GM12891 (cell line): Measurements from ENCODE around the gene PTGER1.

ENCODE experiments used
- POLR2A ChIP-seq: IDR thresholded peaks from 2 replicates; pipeline ENCODE4 v1.6.1; 2011; ENCODE audit warnings: low read depth, low read length, control low read depth
- POLR2AphosphoS5 ChIP-seq: IDR thresholded peaks from 2 replicates; pipeline ENCODE4 v1.6.1; 2011; ENCODE audit warnings: low read depth, low read length, control low read depth
- SPI1 ChIP-seq: IDR thresholded peaks from 2 replicates; pipeline ENCODE4 v1.6.1; 2011; ENCODE audit warnings: low read depth, low read length, control low read depth
- TAF1 ChIP-seq: IDR thresholded peaks from 2 replicates; pipeline ENCODE4 v1.6.1; 2011; ENCODE audit warnings: low read depth, low read length, control low read depth

DNA sequence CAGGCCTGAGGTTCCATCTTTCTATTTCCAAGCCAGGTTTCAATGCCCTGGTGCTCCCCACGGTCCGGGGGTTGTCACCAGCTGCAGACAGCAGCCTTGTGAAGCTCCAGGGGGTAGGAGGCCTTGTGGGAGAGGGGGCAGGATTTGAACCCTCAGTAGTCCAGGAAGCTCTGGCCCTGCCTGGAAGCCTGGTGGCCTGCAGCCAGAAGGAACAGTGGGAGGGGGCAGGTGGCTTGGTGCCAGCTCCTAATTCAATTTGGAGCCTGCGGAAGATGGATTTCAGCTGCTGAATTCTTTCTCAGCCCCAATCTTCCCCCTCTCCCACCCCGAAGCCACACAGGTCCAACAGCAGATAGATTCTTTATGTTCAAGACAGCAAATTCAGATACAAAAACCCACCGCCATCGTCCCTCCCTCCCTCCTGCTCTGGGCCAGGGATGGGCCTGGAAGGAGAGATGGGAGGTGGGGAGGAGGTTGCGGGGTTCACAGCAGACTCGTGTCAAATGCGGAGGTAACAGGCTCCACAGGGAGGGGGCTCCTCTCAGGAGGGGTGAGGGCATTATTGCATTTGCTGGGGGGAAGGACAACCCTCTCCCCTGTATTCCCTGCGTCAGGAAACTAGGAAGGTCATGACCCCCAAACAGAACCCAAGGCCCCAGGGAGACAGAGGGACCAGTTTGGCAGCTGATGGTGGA is 2.4 kb upstream of the PTGER1 start:
- TF ChIP-seq POLR2A (no peak), POLR2AphosphoS5 (no peak), TAF1 (no peak), SPI1 (no peak)
